Measurements from ENCODE around the gene FAM83D.

Gene FAM83D

GRCh38 chr20:38962044-38962927 is 36.1 kb downstream of the FAM83D start, which contains the start of gene DHX35:
TSS of gene DHX35 (plus strand) at chr20:38962344. CDS start at chr20:38962368, 24 bp downstream.
- no peaks in the 10 kb centered on the region for H3K27me3 ChIP-seq (ENCODE audit: control insufficient read depth, insufficient read depth, low read length)
- peaks cover 4% of the 10 kb centered on the region for H3K4me1 ChIP-seq (ENCODE audit: control insufficient read depth, insufficient read depth, low read length)
- peak within 1 kb of the TSS; percentile 85 for H3K4me3 ChIP-seq (ENCODE audit: low read length)
- no peaks in the 10 kb centered on the region for H3K9me3 ChIP-seq (ENCODE audit: control insufficient read depth, low read length)
- H3K36me3 ChIP-seq (ENCODE audit: control insufficient read depth, insufficient read depth, low read length), result no peaks in the 10 kb centered on the region
- H3K9ac ChIP-seq (ENCODE audit: low read length), result peak within 1 kb of the TSS; percentile 83

- Histone ChIP-seq H3K4me1 (ENCODE audit: control insufficient read depth, insufficient read depth, low read length) (peaks cover 4% of the 10 kb centered on the region), H3K9ac (ENCODE audit: low read length) (peak overlapping the region; percentile 83), H3K36me3 (ENCODE audit: control insufficient read depth, insufficient read depth, low read length) (no peaks in the 10 kb centered on the region), H3K9me3 (ENCODE audit: control insufficient read depth, low read length) (no peaks in the 10 kb centered on the region), H3K4me3 (ENCODE audit: low read length) (peak overlapping the region; percentile 85), H3K27me3 (ENCODE audit: control insufficient read depth, insufficient read depth, low read length) (no peaks in the 10 kb centered on the region)
Observed at GRCh38 chr20:38962928-38963401, 36.7 kb downstream of the FAM83D start.

GRCh38 chr20:38963745-38964144 is 37.5 kb downstream of the FAM83D start:
- no peak overlapping the region for H3K9ac ChIP-seq (ENCODE audit: low read length)
- no peaks in the 10 kb centered on the region for H3K9me3 ChIP-seq (ENCODE audit: control insufficient read depth, low read length)
- H3K4me1 ChIP-seq (ENCODE audit: control insufficient read depth, insufficient read depth, low read length), result peaks cover 4% of the 10 kb centered on the region
- no peak overlapping the region for H3K4me3 ChIP-seq (ENCODE audit: low read length)
- no peaks in the 10 kb centered on the region for H3K27me3 ChIP-seq (ENCODE audit: control insufficient read depth, insufficient read depth, low read length)
- no peaks in the 10 kb centered on the region for H3K36me3 ChIP-seq (ENCODE audit: control insufficient read depth, insufficient read depth, low read length)

- Histone ChIP-seq H3K4me3 (ENCODE audit: low read length) (no peak overlapping the region), H3K36me3 (ENCODE audit: control insufficient read depth, insufficient read depth, low read length) (no peaks in the 10 kb centered on the region), H3K9me3 (ENCODE audit: control insufficient read depth, low read length) (no peaks in the 10 kb centered on the region), H3K4me1 (ENCODE audit: control insufficient read depth, insufficient read depth, low read length) (peaks cover 4% of the 10 kb centered on the region), H3K27me3 (ENCODE audit: control insufficient read depth, insufficient read depth, low read length) (no peaks in the 10 kb centered on the region), H3K9ac (ENCODE audit: low read length) (no peak overlapping the region)
Observed at GRCh38 chr20:38965264-38965663, 39.0 kb downstream of the FAM83D start.

GRCh38 chr20:38968090-38968489 is 41.9 kb downstream of the FAM83D start:
- no peak overlapping the region for H3K9ac ChIP-seq (ENCODE audit: low read length)
- H3K4me3 ChIP-seq (ENCODE audit: low read length), result no peak overlapping the region

GRCh38 chr20:38969708-38970107 is 43.5 kb downstream of the FAM83D start:
- H3K27me3 ChIP-seq (ENCODE audit: control insufficient read depth, insufficient read depth, low read length), result no peaks in the 10 kb centered on the region
- no peak overlapping the region for H3K9ac ChIP-seq (ENCODE audit: low read length)
- no peak overlapping the region for H3K4me3 ChIP-seq (ENCODE audit: low read length)
- no peaks in the 10 kb centered on the region for H3K9me3 ChIP-seq (ENCODE audit: control insufficient read depth, low read length)
- H3K36me3 ChIP-seq (ENCODE audit: control insufficient read depth, insufficient read depth, low read length), result no peaks in the 10 kb centered on the region
- H3K4me1 ChIP-seq (ENCODE audit: control insufficient read depth, insufficient read depth, low read length), result peaks cover 17% of the 10 kb centered on the region

More at GRCh38 chr20:38968090-38968489, 41.9 kb downstream of the FAM83D start:
- peaks cover 1% of the 10 kb centered on the region for H3K4me1 ChIP-seq (ENCODE audit: control insufficient read depth, insufficient read depth, low read length)
- no peaks in the 10 kb centered on the region for H3K36me3 ChIP-seq (ENCODE audit: control insufficient read depth, insufficient read depth, low read length)
- no peaks in the 10 kb centered on the region for H3K27me3 ChIP-seq (ENCODE audit: control insufficient read depth, insufficient read depth, low read length)
- no peaks in the 10 kb centered on the region for H3K9me3 ChIP-seq (ENCODE audit: control insufficient read depth, low read length)

- Histone ChIP-seq H3K4me3 (ENCODE audit: low read length) (no peak overlapping the region), H3K27me3 (ENCODE audit: control insufficient read depth, insufficient read depth, low read length) (no peaks in the 10 kb centered on the region), H3K4me1 (ENCODE audit: control insufficient read depth, insufficient read depth, low read length) (peaks cover 17% of the 10 kb centered on the region), H3K9me3 (ENCODE audit: control insufficient read depth, low read length) (no peaks in the 10 kb centered on the region), H3K9ac (ENCODE audit: low read length) (no peak overlapping the region), H3K36me3 (ENCODE audit: control insufficient read depth, insufficient read depth, low read length) (no peaks in the 10 kb centered on the region)
Observed at GRCh38 chr20:38970302-38970701, 44.1 kb downstream of the FAM83D start.

GRCh38 chr20:38973107-38973506 is 46.9 kb downstream of the FAM83D start:
- H3K9me3 ChIP-seq (ENCODE audit: control insufficient read depth, low read length), result no peaks in the 10 kb centered on the region
- H3K4me1 ChIP-seq (ENCODE audit: control insufficient read depth, insufficient read depth, low read length), result peaks cover 17% of the 10 kb centered on the region

GRCh38 chr20:38973645-38974044 is 47.4 kb downstream of the FAM83D start:
- Histone ChIP-seq H3K36me3 (ENCODE audit: control insufficient read depth, insufficient read depth, low read length) (no peaks in the 10 kb centered on the region), H3K9ac (ENCODE audit: low read length) (no peak overlapping the region), H3K4me3 (ENCODE audit: low read length) (no peak overlapping the region)

More at GRCh38 chr20:38973107-38973506, 46.9 kb downstream of the FAM83D start:
- Histone ChIP-seq H3K27me3 (ENCODE audit: control insufficient read depth, insufficient read depth, low read length) (no peaks in the 10 kb centered on the region), H3K4me3 (ENCODE audit: low read length) (no peak overlapping the region), H3K9ac (ENCODE audit: low read length) (no peak overlapping the region), H3K36me3 (ENCODE audit: control insufficient read depth, insufficient read depth, low read length) (no peaks in the 10 kb centered on the region)

GRCh38 chr20:38975539-38976120 is 49.4 kb downstream of the FAM83D start:
- H3K36me3 ChIP-seq (ENCODE audit: control insufficient read depth, insufficient read depth, low read length), result no peaks in the 10 kb centered on the region
- H3K27me3 ChIP-seq (ENCODE audit: control insufficient read depth, insufficient read depth, low read length), result no peaks in the 10 kb centered on the region
- H3K9ac ChIP-seq (ENCODE audit: low read length), result no peak overlapping the region
- peaks cover 19% of the 10 kb centered on the region for H3K4me1 ChIP-seq (ENCODE audit: control insufficient read depth, insufficient read depth, low read length)
- H3K9me3 ChIP-seq (ENCODE audit: control insufficient read depth, low read length), result no peaks in the 10 kb centered on the region
- H3K4me3 ChIP-seq (ENCODE audit: low read length), result no peak overlapping the region

More at GRCh38 chr20:38973645-38974044, 47.4 kb downstream of the FAM83D start:
- Histone ChIP-seq H3K9me3 (ENCODE audit: control insufficient read depth, low read length) (no peaks in the 10 kb centered on the region), H3K27me3 (ENCODE audit: control insufficient read depth, insufficient read depth, low read length) (no peaks in the 10 kb centered on the region), H3K4me1 (ENCODE audit: control insufficient read depth, insufficient read depth, low read length) (peaks cover 17% of the 10 kb centered on the region)

- no peak overlapping the region for H3K4me3 ChIP-seq (ENCODE audit: low read length)
Observed at GRCh38 chr20:38979434-38979833, 53.2 kb downstream of the FAM83D start.

GRCh38 chr20:38979842-38980241 is 53.6 kb downstream of the FAM83D start:
- H3K9ac ChIP-seq (ENCODE audit: low read length), result no peak overlapping the region
- peaks cover 26% of the 10 kb centered on the region for H3K4me1 ChIP-seq (ENCODE audit: control insufficient read depth, insufficient read depth, low read length)
- H3K4me3 ChIP-seq (ENCODE audit: low read length), result no peak overlapping the region
- H3K9me3 ChIP-seq (ENCODE audit: control insufficient read depth, low read length), result no peaks in the 10 kb centered on the region
- no peaks in the 10 kb centered on the region for H3K36me3 ChIP-seq (ENCODE audit: control insufficient read depth, insufficient read depth, low read length)
- H3K27me3 ChIP-seq (ENCODE audit: control insufficient read depth, insufficient read depth, low read length), result no peaks in the 10 kb centered on the region

More at GRCh38 chr20:38979434-38979833, 53.2 kb downstream of the FAM83D start:
- no peak overlapping the region for H3K9ac ChIP-seq (ENCODE audit: low read length)
- H3K4me1 ChIP-seq (ENCODE audit: control insufficient read depth, insufficient read depth, low read length), result peaks cover 28% of the 10 kb centered on the region
- no peaks in the 10 kb centered on the region for H3K36me3 ChIP-seq (ENCODE audit: control insufficient read depth, insufficient read depth, low read length)
- no peaks in the 10 kb centered on the region for H3K27me3 ChIP-seq (ENCODE audit: control insufficient read depth, insufficient read depth, low read length)
- H3K9me3 ChIP-seq (ENCODE audit: control insufficient read depth, low read length), result no peaks in the 10 kb centered on the region

All from mucosa of stomach (tissue), 1 donor.